A549 (cell line): Measurements from ENCODE around the gene PEX14.

Experiments
- BCL3 ChIP-seq: fragments of >200 bp; sonication (Bioruptor Twin); formaldehyde crosslinking; IDR thresholded peaks from 3 replicates; pipeline ENCODE4 v1.6.1; 2016
- CHD4 ChIP-seq: fragments of 200-600 bp; sonication (generic); IDR thresholded peaks from 2 replicates; pipeline ENCODE4 v1.6.1; 2016; ENCODE audit warnings: antibody characterized with exemption, mild to moderate bottlenecking, borderline replicate concordance
- CTCF ChIP-seq: fragments of >200 bp; sonication (Bioruptor Twin); formaldehyde crosslinking; IDR thresholded peaks from 3 replicates; pipeline ENCODE4 v1.5.1; 2016
- E2F6 ChIP-seq: IDR thresholded peaks from 2 replicates; pipeline ENCODE4 v1.6.1; 2012; ENCODE audit warnings: low read depth, borderline replicate concordance
- HMGXB4 ChIP-seq: fragments of 250-450 bp; sonication (Bioruptor Pico); IDR thresholded peaks from 2 replicates; pipeline ENCODE4 v1.5.0; 2021; ENCODE audit warnings: mild to moderate bottlenecking, moderate library complexity, borderline replicate concordance
- JUNB ChIP-seq: fragments of >200 bp; sonication (Bioruptor Twin); formaldehyde crosslinking; IDR thresholded peaks from 2 replicates; pipeline ENCODE4 v1.6.1; 2016
- KDM1A ChIP-seq: fragments of 200-600 bp; sonication (generic); IDR thresholded peaks from 2 replicates; pipeline ENCODE4 v1.6.1; 2016; ENCODE audit warnings: low read depth, mild to moderate bottlenecking
- MAX ChIP-seq: IDR thresholded peaks from 2 replicates; pipeline ENCODE4 v1.6.1; 2012
- MYC ChIP-seq: IDR thresholded peaks from 2 replicates; pipeline ENCODE4 v1.6.1; 2012; ENCODE audit warnings: mild to moderate bottlenecking, inconsistent platforms, low read length, improper control_type of control experiment, borderline replicate concordance
- NFE2L2 ChIP-seq: fragments of 150-350 bp; conservative IDR thresholded peaks from 2 replicates; pipeline ENCODE4 v1.6.1; 2014; ENCODE audit warnings: low read length
- NR3C1 ChIP-seq: fragments of >200 bp; sonication (Bioruptor Twin); formaldehyde crosslinking; IDR thresholded peaks from 3 replicates; pipeline ENCODE4 v1.6.1; 2017
- POLR2A ChIP-seq: IDR thresholded peaks from 2 replicates; pipeline ENCODE4 v1.6.1; 2012; ENCODE audit warnings: mild to moderate bottlenecking, low read length
- SREBF2 ChIP-seq: fragments of 450-650 bp; IDR thresholded peaks from 2 replicates; pipeline ENCODE4 v1.6.1; 2014; ENCODE audit warnings: mild to moderate bottlenecking, moderate library complexity

- no peak for TF ChIP-seq NR3C1
- no peak for TF ChIP-seq CTCF
- no peak for TF ChIP-seq POLR2A
- no peak for TF ChIP-seq SREBF2
- TF ChIP-seq KDM1A: no peak
- no peak for TF ChIP-seq HMGXB4
- TF ChIP-seq E2F6: no peak
- no peak for TF ChIP-seq BCL3
- TF ChIP-seq MAX: no peak
- TF ChIP-seq NFE2L2: no peak
- TF ChIP-seq JUNB: no peak
- TF ChIP-seq CHD4: no peak
- TF ChIP-seq MYC: no peak
Observed at GRCh38 chr1:10670190-10670589, 195.4 kb downstream of the PEX14 start.
